ENCODE results near the gene S100A14. TPM values are rescaled to one million over a fixed set of nuclear protein-coding genes. Genes with fewer than 3 reads are reported as not detected.
A peak's percentile ranks its signal among the peaks of the same experiment; 100 is the strongest.

S100A14 gene
- total RNA-seq, 6 experiments from 2014 or later: 1.8 to 14.0 (median 5.2) TPM

GRCh38 chr1:153613406-153613805 lies 2.7 kb downstream of the S100A14 start:
- 83% methylated on average over 3 of the region's 5 CpGs for WGBS (ENCODE audit: insufficient coverage, low coverage, low lambda C conversion rate, missing lambda C conversion rate)
- intact Hi-C loops (cut with DNase I): no loop called here
- Histone ChIP-seq H3K9me3 (no peaks in the 10 kb centered on the region), H3K4me3 (no peak overlapping the region), H3K4me1 (peaks cover 0 to 43% (median 21%) of the 10 kb centered on the region in 4 donors), H3K27ac (peak overlapping the region in 2 of 3 donors; percentile 86 to 87), H3K27me3 (no peaks in the 10 kb centered on the region), H3K36me3 (no peaks in the 10 kb centered on the region)
- TF ChIP-seq POLR2A (IDR thresholded peaks at IDR 0.05) (no peak), CTCF (IDR thresholded peaks at IDR 0.05) (no peak)
- ATAC-seq (no peak), DNase-seq (peak in 1 of 3 donors; percentile 15)

- WGBS (ENCODE audit: insufficient coverage, low coverage, low lambda C conversion rate, missing lambda C conversion rate): no CpG with 5 or more reads among the region's 9 CpGs
- peak within 1 kb of the TSS; percentile 84 to 87 (median 86) for H3K27ac ChIP-seq
- DNase-seq (peak; percentile 81 to 89 (median 89)), ATAC-seq (peak; percentile 41 to 73 (median 66))
- no peaks in the 10 kb centered on the region for H3K9me3 ChIP-seq
- H3K36me3 ChIP-seq: no peaks in the 10 kb centered on the region
- peaks cover 0 to 46% (median 22%) of the 10 kb centered on the region in 4 donors for H3K4me1 ChIP-seq
- intact Hi-C loops (cut with DNase I): no loop called here
- no peaks in the 10 kb centered on the region for H3K27me3 ChIP-seq
- peak within 1 kb of the TSS; percentile 57 to 75 (median 64) for H3K4me3 ChIP-seq
- peak; percentile 86 for TF ChIP-seq POLR2A (IDR thresholded peaks at IDR 0.05)
- TF ChIP-seq CTCF (IDR thresholded peaks at IDR 0.05): no peak
These were observed 3.3 kb downstream of the S100A14 start, which contains the start of gene S100A16 for GRCh38 chr1:153612755-153613331. S100A16 (minus strand) TSS chr1:153613137; CDS start chr1:153608151, 4,986 bp downstream.

GRCh38 chr1:153612111-153612754 lies 3.9 kb downstream of the S100A14 start:
- intact Hi-C loops (cut with DNase I): no loop called here
- Histone ChIP-seq H3K4me1 (peaks cover 0 to 42% (median 21%) of the 10 kb centered on the region in 4 donors), H3K36me3 (peaks cover 0 to 4% (median 1%) of the 10 kb centered on the region in 4 donors), H3K27ac (peak overlapping the region; percentile 84 to 87 (median 86)), H3K4me3 (peak overlapping the region; percentile 57 to 75 (median 64)), H3K9me3 (no peaks in the 10 kb centered on the region), H3K27me3 (no peaks in the 10 kb centered on the region)
- DNase-seq (no peak), ATAC-seq (no peak)
- TF ChIP-seq POLR2A (IDR thresholded peaks at IDR 0.05): no peak
- no peak for TF ChIP-seq CTCF (IDR thresholded peaks at IDR 0.05)
- WGBS (ENCODE audit: insufficient coverage, low coverage, low lambda C conversion rate, missing lambda C conversion rate): 16% methylated on average over 5 of the region's 11 CpGs

GRCh38 chr1:153611356-153611755 lies 4.8 kb downstream of the S100A14 start:
- intact Hi-C loops (cut with DNase I): no loop called here
- no peak for ATAC-seq
- H3K27me3 ChIP-seq: no peaks in the 10 kb centered on the region
- H3K9me3 ChIP-seq: no peaks in the 10 kb centered on the region
- TF ChIP-seq POLR2A (IDR thresholded peaks at IDR 0.05) (no peak), CTCF (IDR thresholded peaks at IDR 0.05) (no peak)
- H3K27ac ChIP-seq: peak overlapping the region in 2 of 3 donors; percentile 8 to 92
- DNase-seq: no peak
- WGBS (ENCODE audit: insufficient coverage, low coverage, low lambda C conversion rate, missing lambda C conversion rate): 70% methylated on average over 1 of the region's 1 CpG
- H3K4me1 ChIP-seq: peaks cover 0 to 36% (median 17%) of the 10 kb centered on the region in 4 donors
- peak overlapping the region in 1 of 3 donors; percentile 5 for H3K4me3 ChIP-seq
- H3K36me3 ChIP-seq: peaks cover 0 to 11% (median 5%) of the 10 kb centered on the region in 4 donors

Data from right lobe of liver (tissue), 6 donors.